GM18951 (cell line): Measurements from ENCODE around the gene TRAPPC2L.

Source experiments
- POLR2A ChIP-seq: IDR thresholded peaks from 4 replicates; pipeline ENCODE4 v1.6.1; 2011; ENCODE audit warnings: mild to moderate bottlenecking; ENCODE audit not compliant: insufficient read length, insufficient read depth; ENCODE audit errors: extremely low read depth
- in situ Hi-C: fragments of 300-500 bp; cut with MboI; formaldehyde crosslinking; loops from one replicate; pipeline ENCODE4 v1.12.0; 2022; ENCODE audit warnings: low sequenced_read_pairs, mixed read lengths, inconsistent platforms; ENCODE audit not compliant: unreplicated experiment

TRAPPC2L gene

DNA sequence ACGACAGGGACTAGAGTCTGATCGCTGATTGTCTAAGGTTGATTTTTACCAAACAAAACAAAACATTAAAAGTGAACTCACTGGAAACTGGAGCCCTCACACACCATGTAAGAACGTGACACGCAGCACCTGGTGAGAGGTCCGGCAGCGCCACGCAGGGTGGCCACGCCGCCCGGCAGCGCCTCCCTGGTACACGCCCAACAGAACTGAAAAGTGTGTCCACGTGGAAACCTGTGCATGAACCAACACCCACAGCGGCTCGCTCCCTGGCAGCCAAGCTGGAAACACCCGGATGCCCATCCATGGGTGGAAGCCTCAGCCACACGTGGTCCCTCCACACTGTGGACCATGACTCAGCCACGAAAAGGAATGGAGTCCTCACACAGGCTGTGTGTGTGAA lies 9.3 kb upstream of the TRAPPC2L start:
- in situ Hi-C loops, result no loop called here
- no peak for TF ChIP-seq POLR2A

DNA sequence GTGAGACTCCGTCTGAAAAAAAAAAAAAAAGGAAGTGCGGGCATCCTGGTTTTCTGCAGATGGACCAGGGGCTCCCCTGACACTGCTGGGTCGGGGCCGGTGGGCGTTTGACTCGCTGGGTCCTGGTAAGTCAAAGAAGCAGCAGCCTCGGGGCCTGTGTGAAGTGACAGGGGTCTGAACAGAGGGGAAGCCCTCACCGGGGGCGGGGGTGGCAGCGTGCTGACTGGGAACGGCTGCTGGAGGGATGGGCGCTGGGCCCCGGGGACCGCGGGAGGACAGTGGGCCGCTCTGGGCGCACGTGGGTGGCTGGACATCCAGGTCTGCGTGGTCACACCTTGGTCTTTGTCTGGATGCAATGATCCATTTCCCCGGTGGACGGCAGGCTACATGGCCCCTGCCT lies 8.4 kb upstream of the TRAPPC2L start:
- TF ChIP-seq POLR2A, result no peak
- in situ Hi-C loops, result no loop called here

GRCh38 chr16:88850531-88851199 lies 6.3 kb upstream of the TRAPPC2L start:
- no peak for TF ChIP-seq POLR2A
- in situ Hi-C loops, result no loop called here

- in situ Hi-C loops, result no loop called here
- no peak for TF ChIP-seq POLR2A
These were observed 5.3 kb upstream of the TRAPPC2L start for GRCh38 chr16:88851616-88852015.

GRCh38 chr16:88853325-88853941 lies 3.5 kb upstream of the TRAPPC2L start:
- in situ Hi-C loops, result no loop called here
- TF ChIP-seq POLR2A, result no peak

DNA sequence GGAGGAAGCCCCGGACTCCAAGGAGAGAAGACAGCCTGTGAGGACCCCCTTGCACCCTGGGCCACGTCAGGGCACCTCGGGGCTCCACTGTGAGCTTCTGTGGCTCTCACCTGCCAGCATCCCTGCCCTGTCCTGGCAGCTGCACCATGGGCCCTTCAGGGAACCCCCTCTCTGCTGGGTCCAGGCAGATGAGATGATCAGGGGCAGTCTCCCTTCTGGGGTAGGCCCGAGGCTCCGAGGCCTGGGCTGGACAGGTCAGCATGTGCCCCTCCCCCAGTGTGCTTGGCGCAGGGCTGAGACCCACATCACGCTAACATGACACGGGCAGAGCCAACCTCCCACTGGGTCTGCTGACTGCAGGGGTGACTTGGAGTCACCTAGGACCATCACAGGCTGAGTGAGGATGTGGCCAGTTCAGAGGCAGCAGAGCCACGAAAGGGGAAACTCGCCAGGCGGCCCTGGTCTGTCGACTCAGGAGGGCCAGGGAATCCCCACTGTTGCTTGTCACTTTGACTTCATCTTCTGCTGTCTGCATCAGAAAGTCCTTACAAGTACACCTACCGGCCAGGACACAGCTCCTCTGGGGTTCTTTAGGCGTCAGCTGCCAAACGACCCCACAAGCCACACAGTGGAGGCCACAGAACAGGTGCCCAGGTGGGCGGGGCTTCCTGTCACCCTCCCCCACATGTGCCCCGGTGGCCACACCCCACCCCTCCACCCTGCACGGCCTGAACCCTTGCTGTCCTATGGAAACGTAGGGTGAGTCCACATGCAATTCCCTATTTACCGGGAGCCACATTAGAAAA lies 2.4 kb upstream of the TRAPPC2L start:
- no peak for TF ChIP-seq POLR2A
- in situ Hi-C loops, result no loop called here

DNA sequence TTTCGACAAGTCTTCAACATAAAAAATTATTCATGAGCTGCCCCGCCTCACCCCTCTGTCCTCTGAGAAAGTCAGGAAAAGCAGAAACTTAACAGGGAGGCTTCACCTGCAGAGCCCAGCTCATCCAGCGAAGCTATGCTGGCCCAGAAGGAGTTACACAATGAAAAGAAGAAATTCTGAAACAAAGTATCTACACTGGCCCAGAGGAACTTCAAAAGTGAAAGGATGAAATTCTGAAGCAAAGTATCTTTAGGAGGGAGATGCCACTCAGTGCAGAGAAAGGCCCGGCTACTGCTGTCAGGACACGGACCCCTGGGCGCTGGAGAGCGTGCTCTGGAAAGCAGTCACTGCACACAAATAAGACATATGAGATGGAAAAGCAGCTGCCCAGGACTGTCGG lies 1.8 kb upstream of the TRAPPC2L start:
- in situ Hi-C loops, result no loop called here
- no peak for TF ChIP-seq POLR2A

GRCh38 chr16:88855736-88856121 lies 1.2 kb upstream of the TRAPPC2L start:
- no peak for TF ChIP-seq POLR2A
- in situ Hi-C loops, result no loop called here

GRCh38 chr16:88856122-88856827 lies 652 bp upstream of the TRAPPC2L start:
- TF ChIP-seq POLR2A, result no peak
- in situ Hi-C loops, result no loop called here

- no peak for TF ChIP-seq POLR2A
- in situ Hi-C loops, result no loop called here
These were observed 907 bp downstream of the TRAPPC2L start for GRCh38 chr16:88857728-88858339.

- in situ Hi-C loops, result no loop called here
- TF ChIP-seq POLR2A, result no peak
These were observed 2.6 kb downstream of the TRAPPC2L start for GRCh38 chr16:88859381-88860091.

DNA sequence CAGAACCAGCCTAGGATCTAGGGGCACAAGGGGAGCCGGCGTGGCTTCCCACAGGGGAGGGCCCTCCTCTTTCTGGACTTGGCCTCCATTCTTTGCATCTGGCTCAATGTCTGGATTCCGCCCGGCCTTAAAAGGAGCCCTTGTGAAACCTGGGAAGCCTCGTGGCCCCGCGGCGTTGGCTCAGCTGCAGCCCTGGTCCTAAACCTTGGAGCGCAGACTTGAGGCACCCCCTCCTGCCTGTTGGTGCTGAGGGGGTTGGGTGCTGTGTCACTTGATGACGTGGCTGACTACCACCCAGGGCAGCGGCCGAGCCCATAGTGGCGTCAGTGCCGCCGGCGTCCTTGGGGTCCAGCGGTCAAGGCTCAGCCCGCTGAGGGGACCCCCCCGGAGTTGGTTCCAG lies 4.4 kb downstream of the TRAPPC2L start:
- TF ChIP-seq POLR2A, result no peak
- in situ Hi-C loops, result no loop called here
